ENCODE measurements around the gene UBE2F. TPM values are rescaled to one million over a fixed set of nuclear protein-coding genes. Genes with fewer than 3 reads are reported as not detected.
"Not testable (repeated sequence)": the region's sequence is repeated elsewhere in the genome, so short reads cannot be mapped to it uniquely, and the experiment has no call there.

The UBE2F gene
- total RNA-seq, 1 donor from 2014 or later, result 135 TPM

GRCh38 chr2:237943395-237944094, 23.3 kb upstream of the UBE2F start:
- DNase-seq (ENCODE audit: low read depth), result no peak

GRCh38 chr2:237944302-237944701, 22.5 kb upstream of the UBE2F start:
- no peak for DNase-seq (ENCODE audit: low read depth)

- DNase-seq (ENCODE audit: low read depth), result no peak
These were observed 20.4 kb upstream of the UBE2F start for GRCh38 chr2:237946423-237946822.

GRCh38 chr2:237951354-237951753, 15.5 kb upstream of the UBE2F start:
- DNase-seq (ENCODE audit: low read depth), result not testable (repeated sequence)

GRCh38 chr2:237951878-237952277, 14.9 kb upstream of the UBE2F start:
- DNase-seq (ENCODE audit: low read depth), result no peak

GRCh38 chr2:237952851-237953250, 14.0 kb upstream of the UBE2F start:
- no peak for DNase-seq (ENCODE audit: low read depth)

- DNase-seq (ENCODE audit: low read depth), result no peak
These were observed 11.0 kb upstream of the UBE2F start for GRCh38 chr2:237955640-237956401.

- DNase-seq (ENCODE audit: low read depth), result no peak
These were observed 10.4 kb upstream of the UBE2F start for GRCh38 chr2:237956402-237956736.

- no peak for DNase-seq (ENCODE audit: low read depth)
These were observed 5.2 kb upstream of the UBE2F start for GRCh38 chr2:237961637-237962036.

GRCh38 chr2:237962432-237963084, 4.3 kb upstream of the UBE2F start:
- no peak for DNase-seq (ENCODE audit: low read depth)

- not testable (repeated sequence) for DNase-seq (ENCODE audit: low read depth)
These were observed 3.3 kb upstream of the UBE2F start for GRCh38 chr2:237963490-237963991.

GRCh38 chr2:237964194-237964577, 2.6 kb upstream of the UBE2F start:
- no peak for DNase-seq (ENCODE audit: low read depth)

GRCh38 chr2:237964578-237965404, 2.0 kb upstream of the UBE2F start:
- DNase-seq (ENCODE audit: low read depth), result no peak

- DNase-seq (ENCODE audit: low read depth), result not testable (repeated sequence)
These were observed 970 bp upstream of the UBE2F start for GRCh38 chr2:237965844-237966243.

- no peak for DNase-seq (ENCODE audit: low read depth)
These were observed 607 bp upstream of the UBE2F start for GRCh38 chr2:237966250-237966564.

GRCh38 chr2:237967463-237967951, 693 bp downstream of the UBE2F start:
- DNase-seq (ENCODE audit: low read depth), result no peak

GRCh38 chr2:237968048-237968862, 1.4 kb downstream of the UBE2F start:
- DNase-seq (ENCODE audit: low read depth), result peak; percentile 79

GRCh38 chr2:237971661-237972060, 4.8 kb downstream of the UBE2F start:
- DNase-seq (ENCODE audit: low read depth), result no peak

- no peak for DNase-seq (ENCODE audit: low read depth)
These were observed 5.4 kb downstream of the UBE2F start for GRCh38 chr2:237972211-237972610.

- no peak for DNase-seq (ENCODE audit: low read depth)
These were observed 6.1 kb downstream of the UBE2F start for GRCh38 chr2:237972936-237973335.

Data from myocyte (in vitro differentiated cells).